Measurements from ENCODE around the gene GPX2. TPM values are rescaled to one million over a fixed set of nuclear protein-coding genes. Genes with fewer than 3 reads are reported as not detected.

Gene GPX2
- total RNA-seq, 2 experiments from 2014 or later: not detected

DNA sequence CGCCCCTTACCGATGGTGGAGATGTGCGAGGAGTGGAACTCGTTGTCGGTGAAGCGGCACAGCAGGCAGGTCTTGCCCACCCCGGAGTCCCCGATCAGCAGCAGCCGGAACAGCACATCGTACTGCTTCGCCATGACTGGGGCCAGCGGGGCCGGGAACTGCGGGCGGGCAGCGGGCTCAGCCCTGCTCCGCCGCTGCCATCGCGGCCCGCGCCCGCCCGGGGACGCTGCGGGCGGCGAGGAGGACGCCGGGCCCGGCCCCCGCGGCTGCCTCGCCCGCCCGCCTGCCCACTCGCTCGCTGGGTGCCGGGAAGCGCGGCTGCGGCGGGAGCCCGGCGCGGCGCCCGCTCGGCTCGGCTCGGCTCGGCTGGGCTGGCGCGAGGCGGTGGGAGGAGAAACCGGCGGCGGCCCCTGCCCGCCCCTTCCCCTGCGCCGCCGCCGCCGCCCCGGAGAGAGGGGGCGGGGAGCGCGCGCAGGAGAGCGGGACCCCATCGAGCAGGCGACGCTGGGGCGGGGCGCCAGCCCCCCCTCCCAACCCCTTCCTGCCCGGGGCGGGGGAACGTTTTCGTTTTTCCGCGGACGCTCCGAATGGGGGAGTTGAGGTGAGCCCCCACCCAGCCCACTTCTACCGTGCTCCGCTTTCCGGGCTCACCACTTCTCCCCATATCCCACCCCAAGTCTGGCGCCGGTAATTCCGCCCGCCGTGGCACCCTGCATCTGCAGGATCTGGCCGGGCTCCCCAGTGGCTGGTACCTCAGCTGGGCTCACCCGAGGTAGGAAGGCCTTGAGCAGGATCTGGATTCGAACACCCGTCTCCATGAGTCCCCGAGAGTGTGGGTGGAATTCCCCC, 29.6 kb upstream of the GPX2 start, which contains the start of gene RAB15:
TSS of gene RAB15 (minus strand) at position 394 of the 849 bp plus-strand sequence. CDS start at position 134, 260 bp downstream.
- intact Hi-C loops (cut with DNase I, micrococcal nuclease): loop anchor here in 1 of 2 experiments (1.0 kb wide), 2 partner anchors 14 to 58 kb away; partner anchors contain the start of genes CHURC1 and FNTB
- Mint-ChIP-seq H3K9me3 (ENCODE audit: low read depth) (no peaks in the 10 kb centered on the region), H3K4me1 (peaks cover 17% of the 10 kb centered on the region), H3K27ac (peak within 1 kb of the TSS; percentile 51), H3K4me3 (peak within 1 kb of the TSS; percentile 74), H3K36me3 (ENCODE audit: low read depth) (no peaks in the 10 kb centered on the region), H3K27me3 (no peaks in the 10 kb centered on the region)
- DNase-seq: peak; percentile 58
- CTCF ChIA-PET: interaction anchor here (0.8 to 1.0 kb wide), 3 partner anchors 14 to 48 kb away, joined by 3 read pairs; partner anchors contain the start of gene FNTB
- POLR2A ChIA-PET: no interaction called here
- peak; percentile 71 for ATAC-seq

DNA sequence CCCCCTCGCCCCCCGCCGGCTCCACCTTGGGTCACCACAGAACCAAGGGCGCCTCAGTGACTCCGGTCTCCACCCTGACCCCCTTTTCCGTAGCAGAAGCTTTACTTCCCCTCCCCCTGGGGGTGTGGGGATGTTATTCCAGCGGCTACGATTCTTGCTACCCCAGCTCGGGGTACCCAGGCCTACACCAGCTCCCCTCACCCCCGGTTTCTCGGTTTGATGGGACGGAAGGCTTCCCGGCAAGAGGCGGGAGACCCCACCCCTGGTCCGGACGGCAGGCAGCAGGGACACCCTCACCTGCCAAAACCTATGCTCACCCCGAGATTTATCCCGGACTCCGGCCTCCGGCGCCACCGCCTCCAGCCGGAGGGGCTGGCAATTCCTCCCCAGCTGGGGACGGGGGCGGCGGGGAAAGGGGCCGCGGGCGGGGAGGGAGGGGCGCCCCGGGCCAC, 29.0 kb upstream of the GPX2 start:
- no peaks in the 10 kb centered on the region for H3K36me3 Mint-ChIP-seq (ENCODE audit: low read depth)
- ChIA-PET POLR2A (no interaction called here), CTCF (interaction anchor here (0.8 to 1.0 kb wide), 3 partner anchors 15 to 47 kb away, joined by 3 read pairs; partner anchors contain the start of gene FNTB)
- H3K9me3 Mint-ChIP-seq (ENCODE audit: low read depth): no peaks in the 10 kb centered on the region
- DNase-seq: no peak
- intact Hi-C loops (cut with DNase I, micrococcal nuclease): no loop called here
- no peaks in the 10 kb centered on the region for H3K27me3 Mint-ChIP-seq
- peak overlapping the region; percentile 51 for H3K27ac Mint-ChIP-seq
- ATAC-seq: no peak
- H3K4me3 Mint-ChIP-seq: peak overlapping the region; percentile 68
- H3K4me1 Mint-ChIP-seq: peaks cover 17% of the 10 kb centered on the region

DNA sequence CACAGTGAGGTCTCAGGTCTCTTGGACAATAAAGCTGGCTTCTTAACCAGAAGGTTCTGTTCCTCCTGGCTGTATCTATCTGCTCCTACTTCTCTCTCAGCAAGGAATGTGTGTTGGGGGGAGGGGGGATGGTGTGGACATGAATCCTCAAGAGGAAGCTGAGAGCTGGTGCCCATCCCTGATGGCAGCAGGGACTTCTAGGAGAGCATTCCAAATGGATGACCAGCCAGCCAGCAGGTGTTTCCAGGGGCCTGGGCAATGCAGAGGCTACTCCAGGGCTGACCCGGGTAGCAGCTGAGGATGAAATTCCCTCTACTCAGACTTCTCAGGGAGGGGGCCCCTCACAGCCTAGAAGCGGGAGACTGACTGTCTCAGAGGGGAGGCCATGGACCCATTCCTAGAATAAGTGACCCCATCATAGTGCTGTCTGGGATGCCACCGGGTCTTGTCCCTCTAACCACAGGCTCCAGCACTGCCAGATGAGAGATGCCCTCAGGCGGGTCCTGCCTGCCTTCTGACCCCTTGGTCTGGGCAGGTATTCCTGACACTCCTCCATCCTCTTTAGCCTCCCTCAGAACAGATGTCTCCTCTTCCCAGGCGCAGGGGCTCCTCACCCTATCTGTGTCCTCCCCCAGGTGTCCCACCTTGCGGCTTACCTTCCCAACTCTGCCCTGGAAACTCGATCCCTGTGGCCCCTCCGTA, 28.4 kb upstream of the GPX2 start:
- DNase-seq (no peak), ATAC-seq (no peak)
- Mint-ChIP-seq H3K4me1 (peaks cover 17% of the 10 kb centered on the region), H3K36me3 (ENCODE audit: low read depth) (no peaks in the 10 kb centered on the region), H3K27me3 (no peaks in the 10 kb centered on the region), H3K4me3 (peak overlapping the region; percentile 68), H3K9me3 (ENCODE audit: low read depth) (no peaks in the 10 kb centered on the region), H3K27ac (peak overlapping the region; percentile 51)
- POLR2A ChIA-PET: no interaction called here
- intact Hi-C loops (cut with DNase I, micrococcal nuclease): no loop called here
- CTCF ChIA-PET: interaction anchor here (0.8 to 1.0 kb wide), 4 partner anchors 14 to 46 kb away, joined by 3 to 5 read pairs (median 4); partner anchors contain the start of gene FNTB

DNA sequence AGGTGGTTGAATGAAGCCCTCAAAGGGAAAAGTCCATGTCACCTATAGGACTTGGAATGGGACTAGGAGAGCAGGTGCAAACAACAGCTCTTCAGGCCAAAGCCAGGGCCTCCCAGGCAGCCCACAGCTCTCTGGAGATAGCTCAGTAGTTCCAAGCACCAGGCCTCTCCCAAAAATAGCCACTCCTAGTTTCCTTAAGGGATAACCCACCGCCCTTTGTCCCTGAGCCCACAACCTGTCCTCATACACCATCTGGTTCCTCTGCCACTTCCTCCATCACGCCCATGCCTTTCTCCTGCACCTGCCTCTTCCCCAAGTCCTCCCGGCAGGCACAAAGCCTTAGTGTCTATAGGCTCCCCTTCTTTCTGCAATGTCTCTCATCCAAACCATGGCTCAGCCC, 27.5 kb upstream of the GPX2 start:
- H3K27me3 Mint-ChIP-seq: no peaks in the 10 kb centered on the region
- H3K36me3 Mint-ChIP-seq (ENCODE audit: low read depth): no peaks in the 10 kb centered on the region
- DNase-seq: no peak
- ATAC-seq: no peak
- ChIA-PET CTCF (interaction anchor here (0.8 to 1.0 kb wide), 3 partner anchors 14 to 84 kb away, joined by 3 to 5 read pairs (median 4); no protein-coding TSS in a partner anchor), POLR2A (no interaction called here)
- H3K9me3 Mint-ChIP-seq (ENCODE audit: low read depth): no peaks in the 10 kb centered on the region
- intact Hi-C loops (cut with DNase I, micrococcal nuclease): no loop called here
- H3K4me3 Mint-ChIP-seq: no peak overlapping the region
- H3K27ac Mint-ChIP-seq: no peak overlapping the region
- H3K4me1 Mint-ChIP-seq: peaks cover 17% of the 10 kb centered on the region

DNA sequence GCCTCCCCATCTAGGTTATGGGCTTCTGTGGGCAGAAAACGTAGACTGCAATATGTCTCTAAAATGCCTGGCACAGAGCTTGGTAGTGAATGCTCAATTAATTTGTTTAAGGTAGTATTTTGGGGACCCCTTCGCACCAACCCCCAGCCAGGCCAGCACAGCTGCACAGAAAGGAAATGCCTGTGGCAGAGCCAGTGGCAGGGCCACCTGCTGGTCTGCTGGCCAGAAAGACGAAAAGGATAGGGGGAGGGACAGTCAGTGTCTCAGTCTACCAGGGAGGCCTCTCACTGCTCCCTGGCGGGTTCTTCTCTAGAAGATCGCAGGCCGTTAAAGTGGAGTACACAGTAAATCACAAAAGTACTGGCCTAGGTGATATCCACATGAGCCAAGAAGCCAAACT, 26.1 kb upstream of the GPX2 start:
- H3K27me3 Mint-ChIP-seq: no peaks in the 10 kb centered on the region
- no peak for DNase-seq
- no peaks in the 10 kb centered on the region for H3K9me3 Mint-ChIP-seq (ENCODE audit: low read depth)
- H3K4me3 Mint-ChIP-seq: no peak overlapping the region
- H3K27ac Mint-ChIP-seq: peak overlapping the region; percentile 43
- ChIA-PET CTCF (interaction anchor here (1.1 kb wide), 1 partner anchor 28 kb away, joined by 3 read pairs; no protein-coding TSS in a partner anchor), POLR2A (no interaction called here)
- H3K4me1 Mint-ChIP-seq: peaks cover 17% of the 10 kb centered on the region
- ATAC-seq: no peak
- H3K36me3 Mint-ChIP-seq (ENCODE audit: low read depth): no peaks in the 10 kb centered on the region
- intact Hi-C loops (cut with DNase I, micrococcal nuclease): no loop called here

DNA sequence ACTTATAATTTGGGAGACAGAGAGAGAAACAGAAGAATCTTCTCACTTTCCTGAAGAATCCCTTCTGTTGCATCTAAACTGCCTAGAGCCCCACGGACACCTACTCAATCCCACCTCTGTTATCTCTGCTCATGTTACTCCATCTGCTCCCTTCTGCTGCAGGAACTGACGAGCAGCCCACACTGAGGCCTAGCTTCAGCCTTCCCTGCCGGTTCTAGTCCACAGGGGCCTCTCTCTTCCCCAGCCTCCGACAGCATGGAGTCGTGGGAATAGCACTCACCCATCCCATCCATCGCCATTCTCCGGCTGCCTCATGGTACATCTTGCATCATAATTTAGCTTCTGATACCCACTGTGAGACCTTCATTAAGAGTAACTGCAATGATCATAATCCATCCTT, 25.6 kb upstream of the GPX2 start:
- Mint-ChIP-seq H3K27me3 (no peaks in the 10 kb centered on the region), H3K9me3 (ENCODE audit: low read depth) (no peaks in the 10 kb centered on the region), H3K27ac (no peak overlapping the region), H3K36me3 (ENCODE audit: low read depth) (no peaks in the 10 kb centered on the region), H3K4me1 (peaks cover 17% of the 10 kb centered on the region), H3K4me3 (no peak overlapping the region)
- intact Hi-C loops (cut with DNase I, micrococcal nuclease): no loop called here
- no peak for ATAC-seq
- ChIA-PET CTCF (interaction anchor here (1.1 kb wide), 1 partner anchor 28 kb away, joined by 3 read pairs; no protein-coding TSS in a partner anchor), POLR2A (no interaction called here)
- no peak for DNase-seq

DNA sequence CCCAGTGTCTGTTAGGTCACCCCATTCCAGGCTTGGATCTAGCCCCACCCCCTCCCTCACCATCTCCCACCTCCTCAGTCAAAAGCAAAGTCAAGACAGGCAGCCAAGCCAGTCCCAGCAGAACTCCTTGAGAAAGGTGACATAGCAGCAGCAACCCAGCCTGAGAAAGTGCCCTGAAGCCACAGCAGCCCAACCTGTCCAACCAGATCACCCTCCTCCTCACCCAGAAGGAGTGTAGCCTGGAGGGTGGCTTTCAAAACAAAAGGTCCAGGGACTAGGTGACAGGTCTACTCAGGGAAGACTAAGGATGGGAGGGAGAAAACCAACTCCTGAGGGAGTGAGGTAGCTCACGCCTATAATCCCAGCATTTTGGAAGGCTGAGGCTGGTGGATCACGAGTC, 24.4 kb upstream of the GPX2 start:
- intact Hi-C loops (cut with DNase I, micrococcal nuclease): no loop called here
- H3K4me1 Mint-ChIP-seq: peaks cover 14% of the 10 kb centered on the region
- no peaks in the 10 kb centered on the region for H3K27me3 Mint-ChIP-seq
- ChIA-PET CTCF (no interaction called here), POLR2A (interaction anchor here (0.6 kb wide), 1 partner anchor 57 kb away, joined by 4 read pairs; no protein-coding TSS in a partner anchor)
- no peak overlapping the region for H3K27ac Mint-ChIP-seq
- H3K36me3 Mint-ChIP-seq (ENCODE audit: low read depth): no peaks in the 10 kb centered on the region
- no peaks in the 10 kb centered on the region for H3K9me3 Mint-ChIP-seq (ENCODE audit: low read depth)
- DNase-seq (no peak), ATAC-seq (no peak)
- H3K4me3 Mint-ChIP-seq: no peak overlapping the region

DNA sequence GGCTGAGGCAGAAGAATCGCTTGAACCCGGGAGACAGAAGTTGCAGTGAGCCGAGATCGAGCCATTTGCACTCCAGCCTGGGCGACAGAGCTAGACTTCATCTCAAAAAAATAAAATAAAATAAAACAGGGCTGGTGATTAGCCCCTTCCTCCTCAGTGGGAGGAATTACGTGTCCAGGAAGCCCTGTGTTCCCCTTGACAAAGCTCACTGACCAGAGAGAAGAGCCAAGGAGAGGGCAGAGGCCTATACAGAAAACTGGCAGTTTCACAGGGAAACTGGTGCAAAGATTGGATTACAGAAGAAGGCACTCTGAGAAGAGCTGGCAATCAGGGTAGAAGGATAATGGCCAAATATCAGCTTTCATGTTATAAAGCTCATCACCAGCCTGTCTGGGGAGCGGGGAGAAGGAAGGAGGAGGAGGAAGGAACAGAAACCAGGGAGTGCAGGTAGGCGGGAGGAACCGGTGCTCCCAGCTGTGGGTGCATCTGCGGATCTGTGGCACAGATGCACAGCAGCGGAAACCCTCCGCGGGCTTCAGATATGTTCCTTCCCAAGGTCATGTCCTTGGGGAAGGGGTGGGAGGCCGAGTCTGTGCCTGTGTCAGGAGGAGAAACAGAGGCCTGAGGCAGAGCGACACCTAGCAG, 22.9 kb upstream of the GPX2 start:
- ChIA-PET POLR2A (no interaction called here), CTCF (interaction anchor here (0.6 kb wide), 1 partner anchor 43 kb away, joined by 4 read pairs; no protein-coding TSS in a partner anchor)
- Mint-ChIP-seq H3K4me1 (peaks cover 8% of the 10 kb centered on the region), H3K9me3 (ENCODE audit: low read depth) (no peaks in the 10 kb centered on the region), H3K4me3 (no peak overlapping the region), H3K27ac (no peak overlapping the region), H3K36me3 (ENCODE audit: low read depth) (no peaks in the 10 kb centered on the region), H3K27me3 (no peaks in the 10 kb centered on the region)
- ATAC-seq (no peak), DNase-seq (no peak)
- intact Hi-C loops (cut with DNase I, micrococcal nuclease): no loop called here

DNA sequence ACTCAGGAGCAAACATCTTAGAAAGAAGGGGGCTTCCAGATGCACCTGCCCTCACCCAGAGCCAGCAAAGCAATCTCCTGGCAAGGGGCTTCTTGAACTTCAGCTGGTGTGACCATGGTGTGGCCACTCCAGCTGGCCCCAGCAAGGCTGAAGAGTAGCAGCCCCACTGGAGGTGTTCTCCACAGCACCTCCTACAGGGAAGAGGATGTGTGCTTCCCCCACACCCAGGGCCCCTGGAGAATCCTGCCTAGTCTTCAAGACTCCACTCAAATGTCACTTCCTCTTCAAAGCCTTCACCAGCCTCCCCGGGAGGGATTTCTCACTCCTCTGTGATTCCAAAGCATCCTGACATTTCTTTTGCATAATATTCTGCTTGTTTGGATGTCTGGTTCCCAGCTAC, 21.1 kb upstream of the GPX2 start:
- DNase-seq (no peak), ATAC-seq (no peak)
- no peaks in the 10 kb centered on the region for H3K36me3 Mint-ChIP-seq (ENCODE audit: low read depth)
- no peak overlapping the region for H3K4me3 Mint-ChIP-seq
- intact Hi-C loops (cut with DNase I, micrococcal nuclease): no loop called here
- ChIA-PET CTCF (interaction anchor here (0.9 to 1.2 kb wide), 2 partner anchors 20 to 28 kb away, joined by 3 read pairs; no protein-coding TSS in a partner anchor), POLR2A (no interaction called here)
- H3K4me1 Mint-ChIP-seq: peaks cover 8% of the 10 kb centered on the region
- H3K9me3 Mint-ChIP-seq (ENCODE audit: low read depth): no peaks in the 10 kb centered on the region
- H3K27ac Mint-ChIP-seq: no peak overlapping the region
- no peaks in the 10 kb centered on the region for H3K27me3 Mint-ChIP-seq

DNA sequence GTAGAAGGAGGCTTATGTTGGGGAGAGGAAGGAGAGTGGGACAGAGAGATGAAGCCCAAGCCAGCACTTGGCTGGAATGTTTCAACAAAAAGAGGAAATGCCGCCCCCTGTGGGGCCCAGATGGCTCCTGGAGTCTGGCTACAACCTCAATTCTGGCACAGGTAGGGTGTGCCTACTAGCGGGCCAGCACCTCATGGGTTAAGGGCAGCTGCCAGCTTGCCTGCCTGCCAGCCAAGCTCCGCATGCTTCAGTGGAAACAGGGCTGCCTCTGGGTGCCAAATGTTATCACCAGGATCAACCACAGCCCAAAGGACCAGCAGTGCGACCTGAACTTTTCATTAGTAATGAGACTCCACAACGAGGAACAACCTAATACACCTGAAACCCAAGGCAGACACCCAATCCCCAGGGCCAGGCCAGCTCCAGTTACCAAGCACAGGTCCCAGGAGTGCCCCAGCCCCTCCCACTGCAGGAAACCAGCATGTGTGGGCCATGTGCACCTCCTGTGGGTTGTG, 18.3 kb upstream of the GPX2 start:
- CTCF ChIA-PET: no interaction called here
- Mint-ChIP-seq H3K9me3 (ENCODE audit: low read depth) (no peaks in the 10 kb centered on the region), H3K27ac (no peak overlapping the region), H3K27me3 (no peaks in the 10 kb centered on the region), H3K36me3 (ENCODE audit: low read depth) (no peaks in the 10 kb centered on the region), H3K4me3 (no peak overlapping the region), H3K4me1 (no peaks in the 10 kb centered on the region)
- no peak for ATAC-seq
- POLR2A ChIA-PET: interaction anchor here (0.6 kb wide), 1 partner anchor 270 kb away, joined by 3 read pairs; no protein-coding TSS in a partner anchor
- DNase-seq: no peak
- intact Hi-C loops (cut with DNase I, micrococcal nuclease): no loop called here

DNA sequence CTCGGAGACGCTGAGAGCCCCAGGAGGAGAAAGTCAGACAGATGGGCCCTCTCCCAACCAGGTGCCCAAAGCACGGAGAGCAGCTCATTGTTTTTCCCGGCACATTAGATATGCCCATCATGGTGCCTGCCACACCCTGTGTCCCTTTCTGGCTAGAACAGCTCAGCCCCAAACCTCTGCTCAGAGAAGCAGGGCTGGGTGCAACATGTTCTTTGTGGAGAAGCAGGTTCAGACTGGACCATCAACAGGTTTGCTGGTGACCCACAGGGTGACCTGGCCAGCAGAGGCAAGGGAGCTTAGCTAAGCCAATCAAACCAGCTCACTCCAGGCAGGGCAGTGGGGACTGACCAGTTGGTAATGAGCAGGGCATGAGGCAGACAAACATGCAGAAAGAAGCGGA, 16.2 kb upstream of the GPX2 start:
- no peaks in the 10 kb centered on the region for H3K36me3 Mint-ChIP-seq (ENCODE audit: low read depth)
- H3K27me3 Mint-ChIP-seq: no peaks in the 10 kb centered on the region
- ATAC-seq (no peak), DNase-seq (no peak)
- ChIA-PET CTCF (interaction anchor here (0.6 to 1.2 kb wide), 3 partner anchors 16 to 495 kb away, joined by 4 to 5 read pairs (median 5); no protein-coding TSS in a partner anchor), POLR2A (no interaction called here)
- no peak overlapping the region for H3K27ac Mint-ChIP-seq
- H3K4me3 Mint-ChIP-seq: no peak overlapping the region
- H3K9me3 Mint-ChIP-seq (ENCODE audit: low read depth): no peaks in the 10 kb centered on the region
- no peaks in the 10 kb centered on the region for H3K4me1 Mint-ChIP-seq
- intact Hi-C loops (cut with DNase I, micrococcal nuclease): no loop called here
